PFSK-1 (cell line): ENCODE measurements around the gene SLC50A1.

Experiments used
- FOXP2 ChIP-seq: optimal IDR thresholded peaks from 2 replicates; pipeline ENCODE3; 2011; ENCODE audit warnings: borderline replicate concordance, control low read depth, inconsistent platforms; ENCODE audit not compliant: insufficient read depth; ENCODE audit errors: extremely low read length, extremely low read depth
- POLR2AphosphoS5 ChIP-seq: IDR thresholded peaks from 2 replicates; pipeline ENCODE4 v1.6.1; 2012; ENCODE audit warnings: low read depth, mild to moderate bottlenecking, control low read depth, low read length, moderate library complexity
- REST ChIP-seq, 2 experiments: IDR thresholded peaks; 2 replicates each; pipeline versions ENCODE4 v1.6.1 to v1.8.0; 2011 to 2012; ENCODE audit warnings: low read depth in 2 of 2, low read length in 2 of 2, control low read depth in 1 of 2, inconsistent platforms in 1 of 2, mild to moderate bottlenecking in 1 of 2, moderate library complexity in 1 of 2; ENCODE audit not compliant: insufficient read depth in 1 of 2
- SIN3A ChIP-seq: IDR thresholded peaks from 2 replicates; pipeline ENCODE4 v1.6.1; 2012; ENCODE audit warnings: mild to moderate bottlenecking, low read length, moderate library complexity, borderline replicate concordance; ENCODE audit not compliant: insufficient read depth
- TAF1 ChIP-seq: IDR thresholded peaks from 2 replicates; pipeline ENCODE4 v1.6.1; 2012; ENCODE audit warnings: low read length, control low read depth, borderline replicate concordance; ENCODE audit not compliant: insufficient read depth

Gene SLC50A1

GRCh38 chr1:155122308-155122707, 13.3 kb upstream of the SLC50A1 start:
- TF ChIP-seq POLR2AphosphoS5, result no peak
- no peak for TF ChIP-seq TAF1
- TF ChIP-seq FOXP2, result no peak
- TF ChIP-seq SIN3A, result no peak
- TF ChIP-seq REST (IDR thresholded peaks at IDR 0.05; ENCODE audit: insufficient read depth in 1 of 2, low read depth in 2 of 2, low read length in 2 of 2), result no peak

GRCh38 chr1:155123801-155124200, 11.9 kb upstream of the SLC50A1 start:
- no peak for TF ChIP-seq POLR2AphosphoS5
- no peak for TF ChIP-seq TAF1
- TF ChIP-seq FOXP2, result no peak
- TF ChIP-seq SIN3A, result no peak
- TF ChIP-seq REST (IDR thresholded peaks at IDR 0.05; ENCODE audit: insufficient read depth in 1 of 2, low read depth in 2 of 2, low read length in 2 of 2), result no peak

GRCh38 chr1:155124503-155125463, 10.9 kb upstream of the SLC50A1 start:
- TF ChIP-seq FOXP2 (no peak), REST (IDR thresholded peaks at IDR 0.05; ENCODE audit: insufficient read depth in 1 of 2, low read depth in 2 of 2, low read length in 2 of 2) (no peak), POLR2AphosphoS5 (no peak), TAF1 (no peak), SIN3A (no peak)

GRCh38 chr1:155125511-155125945, 10.1 kb upstream of the SLC50A1 start:
- TF ChIP-seq SIN3A (no peak), REST (IDR thresholded peaks at IDR 0.05; ENCODE audit: insufficient read depth in 1 of 2, low read depth in 2 of 2, low read length in 2 of 2) (no peak), FOXP2 (no peak), TAF1 (no peak), POLR2AphosphoS5 (no peak)
